ENCODE results near the gene MAN2B2.
"Not testable (repeated sequence)": the region's sequence is repeated elsewhere in the genome, so short reads cannot be mapped to it uniquely, and the experiment has no call there.

MAN2B2 gene

GRCh38 chr4:6654211-6654610 lies 79.2 kb downstream of the MAN2B2 start:
- not testable (repeated sequence) for H3K27ac ChIP-seq (ENCODE audit: low read length); H3K36me3 ChIP-seq (ENCODE audit: control insufficient read depth in 1 of 2, insufficient read depth in 2 of 2, low read length in 2 of 2); H3K4me1 ChIP-seq (ENCODE audit: control insufficient read depth in 1 of 2, insufficient read depth in 2 of 2, low read length in 2 of 2); H3K4me3 ChIP-seq (ENCODE audit: low read depth in 1 of 2, low read length in 2 of 2); H3K27me3 ChIP-seq (ENCODE audit: low read depth, low read length); H3K9me3 ChIP-seq (ENCODE audit: control insufficient read depth in 1 of 2, low read length in 2 of 2)

GRCh38 chr4:6655291-6655690 lies 80.3 kb downstream of the MAN2B2 start:
- not testable (repeated sequence) for H3K4me3 ChIP-seq (ENCODE audit: low read depth in 1 of 2, low read length in 2 of 2); H3K9me3 ChIP-seq (ENCODE audit: control insufficient read depth in 1 of 2, low read length in 2 of 2); H3K36me3 ChIP-seq (ENCODE audit: control insufficient read depth in 1 of 2, insufficient read depth in 2 of 2, low read length in 2 of 2); H3K27me3 ChIP-seq (ENCODE audit: low read depth, low read length); H3K4me1 ChIP-seq (ENCODE audit: control insufficient read depth in 1 of 2, insufficient read depth in 2 of 2, low read length in 2 of 2); H3K27ac ChIP-seq (ENCODE audit: low read length)

GRCh38 chr4:6655924-6656323 lies 80.9 kb downstream of the MAN2B2 start:
- Histone ChIP-seq H3K9me3 (ENCODE audit: control insufficient read depth in 1 of 2, low read length in 2 of 2) (no peaks in the 10 kb centered on the region), H3K36me3 (ENCODE audit: control insufficient read depth in 1 of 2, insufficient read depth in 2 of 2, low read length in 2 of 2) (no peaks in the 10 kb centered on the region), H3K4me3 (ENCODE audit: low read depth in 1 of 2, low read length in 2 of 2) (no peak overlapping the region), H3K27ac (ENCODE audit: low read length) (no peak overlapping the region), H3K4me1 (ENCODE audit: control insufficient read depth in 1 of 2, insufficient read depth in 2 of 2, low read length in 2 of 2) (peaks cover 0 to 3% of the 10 kb centered on the region in 2 donors), H3K27me3 (ENCODE audit: low read depth, low read length) (no peaks in the 10 kb centered on the region)

- Histone ChIP-seq H3K4me1 (ENCODE audit: control insufficient read depth in 1 of 2, insufficient read depth in 2 of 2, low read length in 2 of 2) (peaks cover 0 to 3% of the 10 kb centered on the region in 2 donors), H3K4me3 (ENCODE audit: low read depth in 1 of 2, low read length in 2 of 2) (peak overlapping the region in 1 of 2 donors; percentile 62), H3K27me3 (ENCODE audit: low read depth, low read length) (no peaks in the 10 kb centered on the region), H3K27ac (ENCODE audit: low read length) (no peak overlapping the region), H3K36me3 (ENCODE audit: control insufficient read depth in 1 of 2, insufficient read depth in 2 of 2, low read length in 2 of 2) (no peaks in the 10 kb centered on the region), H3K9me3 (ENCODE audit: control insufficient read depth in 1 of 2, low read length in 2 of 2) (no peaks in the 10 kb centered on the region)
Observed at GRCh38 chr4:6657242-6658208, 82.5 kb downstream of the MAN2B2 start.

GRCh38 chr4:6658209-6658595 lies 83.2 kb downstream of the MAN2B2 start:
- H3K27me3 ChIP-seq (ENCODE audit: low read depth, low read length) = peaks cover 3% of the 10 kb centered on the region
- peak overlapping the region; percentile 37 to 62 for H3K4me3 ChIP-seq (ENCODE audit: low read depth in 1 of 2, low read length in 2 of 2)
- no peaks in the 10 kb centered on the region for H3K36me3 ChIP-seq (ENCODE audit: control insufficient read depth in 1 of 2, insufficient read depth in 2 of 2, low read length in 2 of 2)
- peaks cover 0 to 3% of the 10 kb centered on the region in 2 donors for H3K4me1 ChIP-seq (ENCODE audit: control insufficient read depth in 1 of 2, insufficient read depth in 2 of 2, low read length in 2 of 2)
- no peak overlapping the region for H3K27ac ChIP-seq (ENCODE audit: low read length)
- H3K9me3 ChIP-seq (ENCODE audit: control insufficient read depth in 1 of 2, low read length in 2 of 2) = no peaks in the 10 kb centered on the region

GRCh38 chr4:6658597-6659075 lies 83.6 kb downstream of the MAN2B2 start:
- Histone ChIP-seq H3K4me3 (ENCODE audit: low read depth in 1 of 2, low read length in 2 of 2) (peak overlapping the region; percentile 37 to 62), H3K4me1 (ENCODE audit: control insufficient read depth in 1 of 2, insufficient read depth in 2 of 2, low read length in 2 of 2) (peaks cover 0 to 3% of the 10 kb centered on the region in 2 donors), H3K27me3 (ENCODE audit: low read depth, low read length) (peaks cover 7% of the 10 kb centered on the region), H3K27ac (ENCODE audit: low read length) (no peak overlapping the region), H3K9me3 (ENCODE audit: control insufficient read depth in 1 of 2, low read length in 2 of 2) (no peaks in the 10 kb centered on the region), H3K36me3 (ENCODE audit: control insufficient read depth in 1 of 2, insufficient read depth in 2 of 2, low read length in 2 of 2) (no peaks in the 10 kb centered on the region)

- Histone ChIP-seq H3K4me1 (ENCODE audit: control insufficient read depth in 1 of 2, insufficient read depth in 2 of 2, low read length in 2 of 2) (peaks cover 0 to 14% of the 10 kb centered on the region in 2 donors), H3K27ac (ENCODE audit: low read length) (no peak overlapping the region), H3K27me3 (ENCODE audit: low read depth, low read length) (peaks cover 18% of the 10 kb centered on the region), H3K36me3 (ENCODE audit: control insufficient read depth in 1 of 2, insufficient read depth in 2 of 2, low read length in 2 of 2) (no peaks in the 10 kb centered on the region), H3K9me3 (ENCODE audit: control insufficient read depth in 1 of 2, low read length in 2 of 2) (no peaks in the 10 kb centered on the region), H3K4me3 (ENCODE audit: low read depth in 1 of 2, low read length in 2 of 2) (no peak overlapping the region)
Observed at GRCh38 chr4:6659897-6660296, 84.9 kb downstream of the MAN2B2 start.

GRCh38 chr4:6660430-6660829 lies 85.4 kb downstream of the MAN2B2 start:
- H3K36me3 ChIP-seq (ENCODE audit: control insufficient read depth in 1 of 2, insufficient read depth in 2 of 2, low read length in 2 of 2) = no peaks in the 10 kb centered on the region
- H3K4me1 ChIP-seq (ENCODE audit: control insufficient read depth in 1 of 2, insufficient read depth in 2 of 2, low read length in 2 of 2) = peaks cover 0 to 15% of the 10 kb centered on the region in 2 donors
- H3K4me3 ChIP-seq (ENCODE audit: low read depth in 1 of 2, low read length in 2 of 2) = no peak overlapping the region
- peaks cover 19% of the 10 kb centered on the region for H3K27me3 ChIP-seq (ENCODE audit: low read depth, low read length)
- no peak overlapping the region for H3K27ac ChIP-seq (ENCODE audit: low read length)
- no peaks in the 10 kb centered on the region for H3K9me3 ChIP-seq (ENCODE audit: control insufficient read depth in 1 of 2, low read length in 2 of 2)

- Histone ChIP-seq H3K4me3 (ENCODE audit: low read depth in 1 of 2, low read length in 2 of 2) (no peak overlapping the region), H3K27ac (ENCODE audit: low read length) (no peak overlapping the region), H3K4me1 (ENCODE audit: control insufficient read depth in 1 of 2, insufficient read depth in 2 of 2, low read length in 2 of 2) (peaks cover 0 to 15% of the 10 kb centered on the region in 2 donors), H3K27me3 (ENCODE audit: low read depth, low read length) (peaks cover 19% of the 10 kb centered on the region), H3K9me3 (ENCODE audit: control insufficient read depth in 1 of 2, low read length in 2 of 2) (no peaks in the 10 kb centered on the region), H3K36me3 (ENCODE audit: control insufficient read depth in 1 of 2, insufficient read depth in 2 of 2, low read length in 2 of 2) (no peaks in the 10 kb centered on the region)
Observed at GRCh38 chr4:6662591-6662990, 87.6 kb downstream of the MAN2B2 start.

- peaks cover 0 to 15% of the 10 kb centered on the region in 2 donors for H3K4me1 ChIP-seq (ENCODE audit: control insufficient read depth in 1 of 2, insufficient read depth in 2 of 2, low read length in 2 of 2)
- no peaks in the 10 kb centered on the region for H3K9me3 ChIP-seq (ENCODE audit: control insufficient read depth in 1 of 2, low read length in 2 of 2)
- H3K36me3 ChIP-seq (ENCODE audit: control insufficient read depth in 1 of 2, insufficient read depth in 2 of 2, low read length in 2 of 2) = no peaks in the 10 kb centered on the region
- no peak overlapping the region for H3K27ac ChIP-seq (ENCODE audit: low read length)
- peaks cover 19% of the 10 kb centered on the region for H3K27me3 ChIP-seq (ENCODE audit: low read depth, low read length)
- H3K4me3 ChIP-seq (ENCODE audit: low read depth in 1 of 2, low read length in 2 of 2) = peak overlapping the region in 1 of 2 donors; percentile 59
Observed at GRCh38 chr4:6663596-6664393, 88.8 kb downstream of the MAN2B2 start.

- no peaks in the 10 kb centered on the region for H3K9me3 ChIP-seq (ENCODE audit: control insufficient read depth in 1 of 2, low read length in 2 of 2)
Observed at GRCh38 chr4:6665320-6665654, 90.3 kb downstream of the MAN2B2 start.

More at GRCh38 chr4:6665320-6665654, 90.3 kb downstream of the MAN2B2 start:
- H3K27me3 ChIP-seq (ENCODE audit: low read depth, low read length) = peaks cover 19% of the 10 kb centered on the region
- H3K4me1 ChIP-seq (ENCODE audit: control insufficient read depth in 1 of 2, insufficient read depth in 2 of 2, low read length in 2 of 2) = peaks cover 0 to 12% of the 10 kb centered on the region in 2 donors
- no peak overlapping the region for H3K27ac ChIP-seq (ENCODE audit: low read length)
- H3K4me3 ChIP-seq (ENCODE audit: low read depth in 1 of 2, low read length in 2 of 2) = no peak overlapping the region
- H3K36me3 ChIP-seq (ENCODE audit: control insufficient read depth in 1 of 2, insufficient read depth in 2 of 2, low read length in 2 of 2) = no peaks in the 10 kb centered on the region
